NCI-H2171 (cell line): ENCODE measurements around the gene NHS.

ENCODE experiments used
- DNase-seq: peaks from one replicate; lab custom pipeline; 2025; lab: John Stamatoyannopoulos, UW

NHS gene

GRCh38 chrX:17736856-17737709, 362.1 kb downstream of the NHS start, which contains the start of gene SCML1:
Gene SCML1 (plus strand): TSS chrX:17737493. CDS start chrX:17744187, 6,694 bp downstream.
- DNase-seq = peak; percentile 94

- no peak for DNase-seq
Measured at GRCh38 chrX:17737710-17737985, 362.6 kb downstream of the NHS start.

GRCh38 chrX:17737986-17738713, 363.1 kb downstream of the NHS start:
- DNase-seq = peak; percentile 15

- DNase-seq = no peak
Measured at GRCh38 chrX:17738737-17739535, 363.9 kb downstream of the NHS start.

- DNase-seq = no peak
Measured at GRCh38 chrX:17740137-17741122, 365.4 kb downstream of the NHS start.

GRCh38 chrX:17741123-17741511, 366.1 kb downstream of the NHS start:
- no peak for DNase-seq

GRCh38 chrX:17743913-17744312, 368.9 kb downstream of the NHS start:
- DNase-seq = no peak

- DNase-seq = no peak
Measured at GRCh38 chrX:17744896-17745523, 370.0 kb downstream of the NHS start.

GRCh38 chrX:17747692-17748091, 372.7 kb downstream of the NHS start:
- no peak for DNase-seq

- no peak for DNase-seq
Measured at GRCh38 chrX:17748684-17749083, 373.7 kb downstream of the NHS start.

- no peak for DNase-seq
Measured at GRCh38 chrX:17750436-17750835, 375.4 kb downstream of the NHS start.

GRCh38 chrX:17758382-17758781, 383.4 kb downstream of the NHS start:
- DNase-seq = no peak

- DNase-seq = no peak
Measured at GRCh38 chrX:17759990-17760389, 385.0 kb downstream of the NHS start.

GRCh38 chrX:17767734-17768133, 392.7 kb downstream of the NHS start:
- no peak for DNase-seq

GRCh38 chrX:17768997-17769396, 394.0 kb downstream of the NHS start:
- no peak for DNase-seq

- DNase-seq = no peak
Measured at GRCh38 chrX:17769701-17770269, 394.8 kb downstream of the NHS start.

- DNase-seq = no peak
Measured at GRCh38 chrX:17773221-17773876, 398.3 kb downstream of the NHS start.

- DNase-seq = no peak
Measured at GRCh38 chrX:17774053-17774452, 399.1 kb downstream of the NHS start.

- no peak for DNase-seq
Measured at GRCh38 chrX:17778997-17779396, 404.0 kb downstream of the NHS start.

GRCh38 chrX:17779434-17779833, 404.4 kb downstream of the NHS start:
- no peak for DNase-seq
